ENCODE data around the gene GAGE2A.
"Not testable (repeated sequence)": the region's sequence is repeated elsewhere in the genome, so short reads cannot be mapped to it uniquely, and the experiment has no call there.

GRCh38 chrX:49541433-49541832 is 47.9 kb upstream of the GAGE2A start, which contains the start of gene GAGE12D:
- not testable (repeated sequence) for TF ChIP-seq ZFP30 (CRISPR knock-in tag; IDR thresholded peaks at IDR 0.05)
- TF ChIP-seq, protein P1, sequence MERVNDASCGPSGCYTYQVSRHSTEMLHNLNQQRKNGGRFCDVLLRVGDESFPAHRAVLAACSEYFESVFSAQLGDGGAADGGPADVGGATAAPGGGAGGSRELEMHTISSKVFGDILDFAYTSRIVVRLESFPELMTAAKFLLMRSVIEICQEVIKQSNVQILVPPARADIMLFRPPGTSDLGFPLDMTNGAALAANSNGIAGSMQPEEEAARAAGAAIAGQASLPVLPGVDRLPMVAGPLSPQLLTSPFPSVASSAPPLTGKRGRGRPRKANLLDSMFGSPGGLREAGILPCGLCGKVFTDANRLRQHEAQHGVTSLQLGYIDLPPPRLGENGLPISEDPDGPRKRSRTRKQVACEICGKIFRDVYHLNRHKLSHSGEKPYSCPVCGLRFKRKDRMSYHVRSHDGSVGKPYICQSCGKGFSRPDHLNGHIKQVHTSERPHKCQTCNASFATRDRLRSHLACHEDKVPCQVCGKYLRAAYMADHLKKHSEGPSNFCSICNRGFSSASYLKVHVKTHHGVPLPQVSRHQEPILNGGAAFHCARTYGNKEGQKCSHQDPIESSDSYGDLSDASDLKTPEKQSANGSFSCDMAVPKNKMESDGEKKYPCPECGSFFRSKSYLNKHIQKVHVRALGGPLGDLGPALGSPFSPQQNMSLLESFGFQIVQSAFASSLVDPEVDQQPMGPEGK (CRISPR knock-in tag; IDR thresholded peaks at IDR 0.05; ENCODE audit: borderline replicate concordance), result not testable (repeated sequence)

Data from SK-N-SH treated with all-trans-retinoic acid at 6 μM for 48 hours (cell line).